HPDE6-E6E7 (cell line): ENCODE measurements around the gene NR2F1-AS1.

Source experiments
- DNase-seq: peaks from one replicate; pipeline ENCODE4 v3.0.0; 2011; ENCODE audit warnings: missing footprints; ENCODE audit errors: extremely low spot score

Gene NR2F1-AS1

DNA sequence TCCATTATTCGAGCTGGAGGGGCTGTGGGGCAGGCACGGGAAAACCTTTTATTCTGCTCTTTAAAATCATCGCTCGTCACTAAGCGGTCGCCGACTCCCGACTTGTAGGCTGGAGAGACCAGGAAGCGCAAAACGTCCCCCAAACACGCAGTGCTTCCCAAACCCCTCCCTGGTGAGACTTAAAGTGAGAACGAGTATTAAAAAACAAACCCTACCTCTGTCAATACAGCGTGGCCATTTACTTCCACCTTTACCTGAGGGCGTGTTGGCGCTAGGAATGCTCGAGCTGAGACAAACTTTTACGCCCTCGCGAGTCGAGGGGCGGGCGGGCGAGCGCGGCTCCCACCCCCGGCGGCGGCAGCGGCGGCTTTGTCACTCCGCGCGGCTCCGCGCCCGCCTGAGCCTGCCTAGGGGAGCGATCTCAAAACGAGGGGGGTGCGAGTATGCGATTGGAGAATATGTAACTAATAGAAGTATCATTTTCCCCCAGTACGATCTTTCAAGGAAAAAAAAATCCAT, at the start of gene NR2F1-AS1:
NR2F1-AS1 (minus strand) TSS at position 293 of the 519 bp plus-strand sequence.
- DNase-seq: no peak

DNA sequence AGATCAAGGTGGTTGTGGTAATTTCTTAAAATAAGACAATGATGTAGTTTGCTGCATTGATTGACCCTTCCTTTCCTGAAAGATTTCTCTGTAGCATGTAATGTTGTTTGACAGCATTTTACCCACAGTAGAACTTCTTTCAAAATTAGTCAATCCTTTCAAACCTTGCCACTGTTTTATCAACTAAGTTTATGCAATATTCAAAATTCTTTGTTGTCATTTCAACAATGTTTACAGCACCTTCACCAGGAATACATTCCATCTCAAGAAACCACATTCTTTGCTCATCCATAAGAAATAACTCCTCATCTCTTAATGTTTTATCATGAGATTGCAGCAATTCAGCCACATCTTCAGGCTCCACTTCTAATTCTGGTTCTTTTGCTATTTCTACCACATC, 45.8 kb upstream of the NR2F1-AS1 start:
- DNase-seq: no peak

DNA sequence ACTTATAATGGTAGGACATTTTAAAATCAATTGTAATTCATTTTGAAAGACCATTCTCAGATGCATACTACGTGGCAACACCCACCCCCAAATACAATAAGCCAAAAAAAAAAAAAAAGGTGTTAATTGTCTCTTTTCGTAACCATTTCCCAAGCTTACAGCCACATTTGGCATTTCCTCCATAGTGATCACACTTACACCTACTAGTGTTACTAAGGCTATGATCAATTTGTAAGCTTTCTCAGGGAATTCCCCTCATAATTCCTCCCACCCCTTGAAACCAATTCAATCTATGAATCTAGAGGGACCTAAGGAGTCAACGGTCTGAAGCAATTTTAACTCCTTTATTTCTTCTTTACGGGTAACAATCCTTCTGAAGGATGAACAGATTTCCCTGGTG, 42.1 kb upstream of the NR2F1-AS1 start:
- DNase-seq: no peak

DNA sequence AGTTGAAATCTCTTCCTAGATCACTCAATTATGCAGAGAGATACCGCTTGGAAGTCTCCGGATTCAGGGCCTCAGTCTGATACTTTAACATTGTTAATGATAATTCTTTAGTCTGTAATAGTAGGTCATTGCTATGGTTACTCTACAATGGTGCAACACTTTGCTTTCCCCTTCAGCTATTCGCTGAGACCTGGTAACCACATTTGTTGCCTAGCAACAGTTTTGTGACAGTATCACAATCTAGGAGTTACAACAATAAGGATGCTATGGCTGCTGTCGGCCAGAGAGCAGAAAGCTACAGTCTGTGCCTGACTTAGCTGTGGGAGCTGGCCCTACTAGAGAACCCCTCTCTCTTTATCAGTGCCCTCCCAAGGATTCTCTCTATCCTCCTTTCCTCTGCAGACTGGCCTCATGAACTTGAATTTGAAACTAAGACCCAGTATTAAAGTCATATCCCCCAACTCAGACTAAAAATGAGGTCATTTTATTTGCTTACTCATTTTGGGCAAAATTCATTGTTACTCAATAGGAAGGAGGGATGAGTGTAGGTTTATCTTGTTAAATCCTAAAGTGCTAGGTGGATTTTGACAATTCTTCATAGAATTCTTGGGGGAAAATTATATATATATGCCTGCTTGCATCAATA, 41.3 kb upstream of the NR2F1-AS1 start:
- no peak for DNase-seq

DNA sequence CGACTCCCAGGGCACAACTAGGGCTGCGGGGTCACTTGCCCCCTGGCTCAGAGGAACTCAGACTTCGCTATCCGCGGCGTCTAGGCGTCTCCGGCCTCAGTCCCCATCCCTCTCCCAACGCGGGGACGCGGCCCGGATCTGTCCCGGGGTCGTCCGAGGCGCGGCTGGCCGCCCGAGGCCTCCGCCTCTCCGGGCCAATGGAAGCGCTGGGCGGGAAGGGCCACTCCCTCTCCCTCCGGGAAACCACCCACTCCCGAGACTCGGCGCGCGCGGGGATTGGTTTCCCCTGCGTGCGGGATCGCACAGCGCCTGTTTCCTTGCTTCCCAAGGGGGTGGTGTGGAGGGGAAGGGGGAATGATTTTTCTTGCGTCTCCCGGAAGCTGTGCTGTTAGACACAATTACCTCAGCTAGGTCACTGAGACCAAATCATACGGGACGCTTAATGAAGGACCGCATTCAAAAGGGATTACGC, 40.3 kb upstream of the NR2F1-AS1 start:
- no peak for DNase-seq

DNA sequence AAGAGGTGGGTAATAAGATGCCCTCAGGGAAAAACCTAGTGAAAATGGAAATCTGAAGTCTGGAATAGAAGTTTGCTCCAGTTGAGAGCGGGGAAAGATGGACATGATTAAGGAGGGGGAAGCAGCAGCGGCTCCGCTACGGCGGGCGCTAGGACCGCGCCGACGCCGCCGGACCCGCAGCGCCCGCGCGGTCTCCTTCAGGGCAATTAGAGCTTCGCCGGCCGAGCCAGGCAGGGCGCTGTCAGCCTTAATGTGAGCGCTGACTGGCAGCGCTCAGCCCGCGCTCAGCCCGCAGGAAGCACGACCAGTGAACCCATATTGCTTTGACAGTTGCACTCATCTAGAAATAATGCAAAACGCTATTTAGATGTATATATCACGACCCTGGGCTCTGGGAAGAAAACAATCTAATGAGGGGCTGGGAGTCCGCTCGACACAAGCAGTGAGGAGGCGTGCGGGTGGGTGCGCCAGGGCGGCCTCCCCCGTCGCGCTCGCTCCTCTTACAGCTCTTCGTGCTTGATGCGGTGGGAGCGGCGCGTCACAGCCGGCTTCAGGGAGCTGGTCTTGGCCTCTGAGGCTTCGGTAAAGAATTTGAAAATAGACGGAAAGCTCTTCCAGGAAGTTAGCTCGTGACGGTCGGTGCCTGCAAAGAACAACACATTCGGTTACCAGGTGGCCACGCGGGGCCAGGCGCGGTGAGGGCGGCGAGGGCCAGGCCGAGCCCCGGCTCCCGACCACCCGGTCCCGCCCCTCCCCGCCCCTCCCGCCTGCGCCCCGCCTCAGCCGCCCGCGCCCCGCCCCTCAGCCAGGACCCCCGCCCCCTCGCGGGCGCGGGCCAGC, 39.7 kb upstream of the NR2F1-AS1 start:
- DNase-seq: peak; percentile 49

DNA sequence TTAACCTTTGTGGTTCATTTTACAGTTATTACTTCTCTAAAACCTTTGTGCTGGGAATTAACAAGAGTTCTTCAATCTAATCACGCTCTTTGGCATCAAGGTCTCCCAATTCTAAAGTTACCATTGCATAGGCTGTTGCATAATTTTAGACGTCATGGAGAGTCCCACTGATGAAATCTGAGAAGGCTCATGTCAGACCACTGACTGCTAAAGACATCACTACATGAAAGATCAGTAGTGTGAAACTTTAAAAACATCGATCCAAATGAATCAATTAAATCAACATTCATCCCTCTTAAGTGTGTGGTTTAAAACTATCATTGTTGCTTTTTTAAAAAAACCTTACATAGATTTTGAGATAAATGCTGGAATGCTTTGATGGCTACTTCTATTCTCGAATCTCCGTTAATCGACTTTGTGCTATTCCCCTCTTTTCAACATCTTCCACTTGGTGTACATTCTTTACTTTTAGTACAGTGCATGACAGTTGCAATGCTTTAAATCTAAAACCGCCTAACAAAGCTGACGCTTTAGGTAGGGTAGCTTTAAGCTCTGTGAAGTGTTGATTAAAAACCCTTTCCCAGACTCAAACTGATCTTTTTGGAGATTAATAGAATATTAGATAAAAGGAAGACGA, 35.6 kb upstream of the NR2F1-AS1 start:
- DNase-seq: no peak

DNA sequence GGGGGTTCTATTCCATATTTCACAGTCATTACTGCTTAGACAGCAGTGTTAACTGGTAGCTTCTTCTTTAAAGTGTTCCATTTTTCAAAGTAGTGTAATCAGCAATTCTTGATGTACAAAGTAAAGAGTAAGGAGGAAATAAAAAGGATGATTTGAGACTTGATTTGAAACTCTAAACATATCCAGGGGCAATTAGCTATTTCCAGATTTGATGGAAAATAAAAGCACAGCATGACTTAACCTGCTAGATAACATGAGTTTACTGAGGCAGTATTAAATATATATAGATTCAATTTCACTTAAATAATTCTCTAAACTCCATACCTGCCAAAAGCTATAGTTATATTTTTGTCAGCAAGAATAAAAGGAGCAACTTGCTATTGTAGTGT, 31.8 kb upstream of the NR2F1-AS1 start:
- DNase-seq: no peak

DNA sequence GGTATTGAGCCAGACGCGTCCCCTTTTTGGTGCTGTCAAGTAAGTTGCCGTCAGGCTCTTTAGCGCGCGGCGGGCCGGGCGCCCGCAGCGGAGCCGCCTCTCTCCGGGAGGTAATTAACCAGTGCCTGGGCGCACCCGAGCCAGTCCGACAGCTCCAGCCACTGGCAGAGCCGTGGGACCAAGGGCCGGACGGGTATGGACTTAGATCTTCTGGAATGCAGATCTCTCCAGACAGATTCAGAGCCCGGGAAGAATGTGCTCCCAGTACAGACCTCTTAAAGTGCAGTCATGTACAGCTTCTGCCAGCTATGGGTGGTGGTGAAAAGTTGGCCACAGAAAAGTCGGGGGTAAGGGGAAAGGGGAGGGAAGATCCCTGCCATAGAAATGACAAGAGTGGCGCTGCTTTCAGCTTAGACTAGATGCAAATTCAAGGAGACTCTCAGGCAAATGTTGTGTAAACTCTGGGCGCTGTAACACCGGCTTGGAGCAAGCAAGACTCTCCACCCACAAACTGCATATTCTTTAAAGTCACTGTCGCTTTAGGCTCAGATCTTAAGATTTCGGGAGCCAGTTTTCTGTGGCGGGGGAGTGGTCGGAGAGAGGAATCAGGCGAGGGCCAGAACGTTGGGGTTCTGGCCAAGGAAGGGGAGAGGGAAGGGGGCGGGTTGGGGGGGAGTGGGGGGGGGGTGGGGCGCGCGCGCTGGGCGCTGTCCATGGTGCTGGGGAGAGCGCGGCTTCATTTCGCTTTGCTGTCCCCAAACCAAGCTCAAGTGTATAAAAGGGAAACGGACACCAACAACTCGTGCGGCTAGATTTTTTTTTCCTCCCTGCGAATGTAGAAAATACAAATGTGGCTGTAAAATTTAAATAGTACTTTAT, 31.2 kb upstream of the NR2F1-AS1 start:
- no peak for DNase-seq

DNA sequence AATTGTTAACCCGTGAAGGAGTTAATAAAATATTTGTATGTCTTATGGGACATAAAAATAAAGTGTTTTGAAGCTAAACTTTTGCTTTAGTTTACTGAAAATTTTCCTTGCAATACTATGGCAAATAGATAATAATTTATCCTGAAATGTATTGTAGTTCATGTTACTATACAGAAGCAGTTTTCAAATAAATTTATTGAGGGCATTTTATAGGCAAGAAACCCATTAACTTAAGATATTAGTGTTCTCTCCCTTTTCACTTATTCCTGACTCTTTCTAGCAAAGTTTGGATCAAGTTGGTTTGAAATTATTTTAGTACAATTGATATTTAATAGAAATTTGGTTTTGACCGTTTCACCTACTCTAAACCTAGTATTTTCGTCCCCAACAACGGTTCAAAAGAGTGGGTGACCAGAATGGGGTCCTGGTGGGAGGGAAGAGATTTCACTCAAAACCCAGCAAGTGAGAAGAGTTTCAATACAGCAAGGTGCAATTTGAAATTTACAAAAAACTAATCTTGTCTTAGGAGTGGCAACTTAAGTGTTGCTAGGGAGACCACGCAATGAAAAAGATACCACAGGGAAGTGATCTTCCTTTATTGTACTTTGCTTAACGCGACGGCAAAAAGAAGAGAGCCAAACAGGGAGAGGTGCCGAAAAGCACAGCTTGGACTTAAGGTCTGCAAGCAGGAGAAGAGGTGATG, 30.4 kb upstream of the NR2F1-AS1 start:
- no peak for DNase-seq

DNA sequence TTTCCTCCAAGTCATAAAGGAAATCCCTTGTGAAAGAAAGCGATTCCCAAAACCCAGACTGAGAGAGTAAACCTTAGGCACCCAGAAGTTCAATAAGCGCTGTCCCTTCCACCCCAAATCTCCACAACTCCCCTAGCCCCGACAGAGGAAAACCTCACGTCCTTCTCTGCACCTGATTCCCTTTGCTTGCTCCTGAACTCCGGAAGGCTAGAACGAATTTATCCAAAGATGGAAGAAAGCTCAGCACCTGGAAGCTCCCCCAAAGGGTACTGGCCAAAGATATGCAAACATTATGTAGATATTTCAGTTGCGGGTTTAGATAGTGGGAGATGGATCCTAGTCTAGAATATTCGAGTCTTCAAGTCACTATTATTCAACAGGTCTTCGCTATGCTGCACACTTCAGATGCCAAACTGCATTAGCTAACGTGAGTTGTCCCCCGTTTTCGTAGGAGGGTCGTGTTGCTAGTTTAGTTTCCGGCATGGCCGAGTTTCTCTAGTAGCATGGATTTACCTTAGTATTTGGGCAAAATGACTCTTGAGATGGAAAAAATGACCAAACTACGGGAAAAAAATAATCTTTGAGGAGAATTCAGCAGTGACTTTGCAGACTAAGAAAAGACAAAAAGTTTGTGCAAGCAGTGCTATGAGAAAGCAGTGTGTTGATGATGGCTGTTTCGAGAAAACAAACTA, 29.7 kb upstream of the NR2F1-AS1 start:
- no peak for DNase-seq

DNA sequence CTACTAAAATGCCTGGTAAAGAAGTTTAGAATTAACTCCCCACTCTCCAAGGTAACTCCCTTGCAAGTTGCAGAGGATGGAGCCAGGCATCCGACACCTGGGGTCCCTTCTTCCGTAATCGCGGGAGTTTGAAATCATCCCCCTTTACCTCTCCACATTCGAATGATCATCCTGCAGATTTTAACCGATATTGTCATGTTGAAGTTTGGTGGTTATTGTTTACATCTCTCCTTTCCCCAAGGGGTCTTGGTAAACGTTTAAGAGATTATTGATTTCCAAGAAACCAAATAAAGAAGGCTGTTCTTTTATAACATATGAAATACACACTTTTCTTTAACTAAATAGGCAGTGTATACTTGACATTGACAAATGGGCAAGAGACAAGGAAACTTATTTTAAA, 28.7 kb upstream of the NR2F1-AS1 start:
- no peak for DNase-seq

DNA sequence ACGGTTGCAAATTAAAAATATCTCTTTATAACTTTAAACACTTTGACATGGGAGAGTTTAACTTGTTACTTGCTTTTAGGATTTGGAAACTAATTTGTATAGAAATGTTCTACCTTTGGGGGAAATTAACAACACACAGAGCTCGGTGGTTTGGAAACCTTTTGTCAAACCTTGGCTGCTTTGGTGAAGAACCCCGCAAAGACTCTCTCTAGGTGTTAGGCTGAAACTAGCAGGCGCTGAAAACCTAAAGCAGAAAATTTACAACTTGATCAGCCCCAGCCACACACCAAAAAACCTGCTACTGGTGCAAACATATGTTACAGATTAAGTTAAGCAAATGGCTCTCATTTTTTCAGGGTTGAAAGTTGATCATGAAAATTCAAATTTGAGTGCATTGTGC, 27.8 kb upstream of the NR2F1-AS1 start:
- no peak for DNase-seq

DNA sequence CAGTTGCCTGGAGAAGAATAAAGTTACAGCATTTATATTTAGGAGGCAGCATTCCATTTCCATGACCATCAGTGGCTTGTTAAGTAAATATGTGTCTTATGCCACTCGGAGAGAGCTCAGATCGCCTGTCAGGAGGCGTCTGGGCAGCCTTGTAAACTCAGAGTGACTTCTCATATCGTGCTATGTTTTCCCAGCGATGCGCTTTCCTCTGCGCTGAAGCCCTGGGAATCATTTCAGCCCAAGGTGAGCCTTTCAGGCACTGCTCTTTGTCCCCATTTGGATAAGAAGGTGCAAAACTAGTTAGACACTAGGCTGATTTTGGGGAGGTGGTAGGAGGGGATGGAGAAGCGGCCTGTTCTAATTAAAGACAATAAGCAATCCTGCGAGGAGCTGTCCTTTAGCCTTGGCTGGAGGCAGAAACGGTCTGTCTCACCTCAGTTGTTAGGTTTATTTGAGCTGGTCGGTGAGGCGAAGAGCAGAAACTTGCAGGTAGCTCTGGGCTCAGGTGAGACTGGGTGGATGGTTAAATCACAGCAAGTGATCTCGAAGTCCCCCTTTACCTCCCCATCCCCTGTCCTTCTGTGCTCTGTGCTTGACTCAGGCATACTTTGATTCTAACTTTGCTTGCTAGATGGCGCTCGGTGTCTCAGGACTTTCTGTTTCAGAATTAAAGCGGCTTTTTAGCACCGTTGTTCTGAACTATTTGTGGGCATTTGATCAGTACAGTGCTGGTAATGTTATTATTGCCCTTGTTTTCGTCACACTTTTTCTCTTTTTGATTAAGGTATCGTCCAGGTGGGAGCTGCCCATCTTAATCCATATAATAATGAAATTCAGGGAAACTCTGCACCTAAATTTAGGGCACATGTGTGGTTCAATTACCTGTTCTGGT, 26.6 kb upstream of the NR2F1-AS1 start:
- DNase-seq: no peak

DNA sequence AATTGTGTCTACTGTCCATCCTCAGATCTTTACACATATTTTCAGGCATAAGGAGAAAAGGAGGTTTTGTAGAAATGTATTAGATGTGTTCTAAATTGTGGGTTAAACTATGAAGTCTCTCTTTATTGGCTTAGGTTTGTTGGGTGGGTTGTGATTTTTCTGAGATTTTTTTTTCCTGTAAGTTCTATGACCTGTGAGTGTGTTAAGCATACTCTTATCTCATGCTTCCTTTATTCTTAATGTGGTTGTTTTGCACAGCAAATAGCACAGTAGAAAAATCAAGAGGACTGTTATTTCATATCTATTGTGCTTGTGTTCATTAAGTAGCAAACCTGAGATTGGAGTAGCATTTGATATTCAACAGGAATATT, 25.3 kb upstream of the NR2F1-AS1 start:
- no peak for DNase-seq

DNA sequence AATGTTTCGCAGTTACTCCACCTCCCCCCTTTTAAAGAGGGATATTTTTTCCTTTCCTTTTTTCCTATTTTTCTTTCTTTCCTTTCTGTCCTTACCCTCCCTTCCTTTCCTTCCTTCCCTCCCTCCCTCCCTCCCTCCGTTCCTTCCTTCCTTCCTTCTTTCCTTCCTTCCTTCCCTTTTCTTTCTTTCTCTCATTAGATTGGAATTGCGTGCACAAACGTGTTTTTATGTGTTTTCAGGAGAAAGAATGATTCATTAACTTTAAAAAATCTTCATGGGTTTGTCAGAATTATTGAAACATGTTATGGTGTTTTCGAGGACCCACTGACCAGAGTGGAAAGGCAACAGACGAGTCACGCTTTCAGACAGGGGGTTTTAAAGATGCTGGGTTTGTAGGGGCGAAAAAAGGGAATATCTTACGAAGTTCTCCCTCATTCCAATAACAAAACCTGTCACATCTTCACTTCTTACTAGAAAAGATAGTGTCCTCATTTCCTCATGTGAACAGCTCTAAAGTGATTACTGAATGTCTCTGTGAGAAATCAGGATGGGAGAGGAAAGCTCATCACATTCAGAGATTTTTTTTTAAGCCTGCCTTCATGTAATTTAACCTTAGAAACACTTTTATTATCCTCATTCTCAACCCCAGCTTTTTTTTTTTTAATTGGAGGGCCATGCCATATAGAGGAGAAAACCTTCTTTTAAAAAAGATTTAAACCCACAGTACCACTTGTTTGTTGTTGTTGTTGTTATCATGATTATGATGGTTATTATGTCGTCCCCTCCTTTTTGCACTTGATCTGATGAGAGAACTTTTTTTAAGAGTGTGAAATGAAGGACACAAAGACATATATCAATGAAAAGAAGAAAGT, 23.9 kb upstream of the NR2F1-AS1 start:
- DNase-seq: no peak

DNA sequence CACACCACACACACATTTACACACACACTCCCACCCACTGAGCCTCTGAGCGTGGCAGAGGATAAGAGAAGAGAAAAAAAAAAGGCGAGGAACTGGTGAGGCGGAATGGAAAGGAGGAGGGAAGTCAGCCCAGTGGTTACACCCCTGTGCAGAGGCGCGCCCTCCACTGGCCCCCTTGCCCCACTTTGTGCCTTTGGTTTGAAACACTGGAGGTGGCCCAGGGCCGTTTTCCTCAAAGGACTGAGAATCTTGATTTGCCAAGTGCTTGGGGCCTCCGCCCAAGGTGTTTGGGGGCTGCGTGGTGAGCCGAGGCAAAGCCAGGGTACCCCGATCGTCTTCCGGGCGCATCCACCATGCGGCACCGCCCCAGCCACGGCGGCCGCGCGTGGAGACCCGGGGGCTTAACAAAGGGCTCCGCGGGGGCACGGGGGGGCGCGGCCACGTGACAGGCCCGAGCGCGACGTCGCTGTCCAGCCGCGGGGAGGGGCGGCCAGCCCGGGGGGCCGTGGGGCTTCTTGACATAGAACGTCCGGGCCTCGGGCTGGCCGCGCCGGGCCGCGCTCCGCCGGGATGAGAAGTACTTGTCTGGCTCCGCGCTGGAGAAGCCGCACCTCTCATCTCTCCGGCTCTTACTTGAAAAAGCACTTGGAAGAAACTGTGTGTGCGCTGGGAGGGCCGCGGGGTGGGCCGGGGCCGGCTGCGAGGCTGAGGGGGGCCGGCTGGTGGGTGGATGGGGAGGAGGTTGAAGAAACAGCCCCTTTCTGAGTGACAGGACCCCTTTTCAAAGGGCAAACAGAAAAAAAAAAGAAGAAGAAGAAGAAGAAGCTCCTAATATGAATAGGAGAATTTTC, 23.0 kb upstream of the NR2F1-AS1 start:
- DNase-seq: no peak
